AG10803 (cell line): ENCODE measurements around the gene CAPN12.

ENCODE experiments used
- DNase-seq: peaks from one replicate; pipeline ENCODE4 v3.0.0; 2010; ENCODE audit warnings: low read depth
- H3K4me3 ChIP-seq: 2 replicates; pipeline ENCODE4 v1.5.1; 2011; ENCODE audit warnings: mild to moderate bottlenecking, low read length, control low read depth
- CTCF ChIP-seq: conservative IDR thresholded peaks from 2 replicates; pipeline ENCODE4 v1.5.1; 2011; ENCODE audit warnings: mild to moderate bottlenecking, low read length, control low read depth, inconsistent platforms

Gene CAPN12

GRCh38 chr19:38728752-38729541 is 15.3 kb downstream of the CAPN12 start:
- TF ChIP-seq CTCF, result no peak
- no peak overlapping the region for H3K4me3 ChIP-seq
- DNase-seq, result no peak

DNA sequence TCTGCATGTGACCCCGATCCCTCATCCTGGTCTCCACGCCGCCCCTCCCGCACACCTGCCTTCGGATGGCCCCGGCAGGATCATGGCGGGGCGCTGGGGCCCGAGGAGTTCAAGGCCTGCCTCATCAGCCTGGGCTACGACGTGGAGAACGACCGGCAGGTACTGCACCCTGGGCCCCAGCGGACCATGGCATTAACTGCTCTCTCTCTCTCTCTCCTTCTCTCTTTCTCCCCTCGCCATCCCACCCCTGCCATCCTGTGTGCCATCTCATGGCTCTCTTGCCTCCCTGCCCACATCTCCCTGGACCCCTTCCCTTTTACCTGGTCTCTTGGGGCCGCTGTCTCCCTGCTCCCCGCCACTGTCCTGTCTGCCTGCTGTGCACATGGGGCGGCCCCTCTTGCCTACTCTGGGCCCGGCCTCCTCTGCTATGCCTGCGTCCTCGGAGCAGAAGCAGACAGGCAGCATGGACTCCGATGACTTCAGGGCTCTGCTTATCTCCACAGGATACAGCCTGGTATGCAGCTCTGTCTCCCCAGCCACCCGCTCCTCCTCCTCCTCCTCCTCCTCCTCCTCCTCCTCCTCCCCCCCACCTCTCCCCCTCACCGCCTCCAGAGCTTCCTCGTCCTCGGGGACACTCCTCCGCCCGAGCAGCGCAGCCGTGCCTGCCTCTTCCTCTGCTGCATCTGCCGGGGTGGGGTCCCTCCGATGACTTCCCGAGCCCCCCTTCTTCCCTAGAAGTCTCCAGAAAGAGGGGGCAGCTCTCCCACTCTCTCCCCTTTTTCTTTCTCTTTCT is 16.2 kb downstream of the CAPN12 start:
- no peak overlapping the region for H3K4me3 ChIP-seq
- no peak for TF ChIP-seq CTCF
- no peak for DNase-seq

DNA sequence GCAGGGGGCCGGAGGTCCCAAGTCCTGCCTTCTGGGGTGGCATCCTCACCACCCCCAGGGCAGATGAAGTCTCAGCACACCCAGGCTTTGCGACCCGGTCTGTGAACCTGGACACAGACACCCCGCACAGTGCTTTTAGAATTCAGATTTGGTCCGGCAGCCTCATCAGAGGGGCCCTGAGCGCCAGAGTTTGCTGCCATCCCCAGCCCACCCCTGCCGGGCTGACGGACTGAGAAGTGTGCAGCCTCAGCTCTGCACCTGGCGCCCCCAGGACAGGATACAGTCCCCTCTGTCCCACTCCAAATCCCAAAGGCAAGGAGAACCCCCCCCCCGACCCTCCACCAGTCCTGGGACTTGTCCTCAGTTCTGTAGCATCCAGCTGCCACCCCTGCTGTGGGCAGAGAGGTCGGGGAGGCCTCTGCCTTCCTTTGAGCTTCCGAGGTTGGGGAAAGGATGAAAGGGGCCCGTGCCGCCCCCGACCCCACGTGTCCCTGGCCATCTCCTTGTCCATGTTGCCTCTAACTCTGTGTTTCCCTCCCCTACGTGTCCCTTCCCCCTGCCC is 16.9 kb downstream of the CAPN12 start:
- TF ChIP-seq CTCF, result no peak
- no peak for DNase-seq
- no peak overlapping the region for H3K4me3 ChIP-seq

DNA sequence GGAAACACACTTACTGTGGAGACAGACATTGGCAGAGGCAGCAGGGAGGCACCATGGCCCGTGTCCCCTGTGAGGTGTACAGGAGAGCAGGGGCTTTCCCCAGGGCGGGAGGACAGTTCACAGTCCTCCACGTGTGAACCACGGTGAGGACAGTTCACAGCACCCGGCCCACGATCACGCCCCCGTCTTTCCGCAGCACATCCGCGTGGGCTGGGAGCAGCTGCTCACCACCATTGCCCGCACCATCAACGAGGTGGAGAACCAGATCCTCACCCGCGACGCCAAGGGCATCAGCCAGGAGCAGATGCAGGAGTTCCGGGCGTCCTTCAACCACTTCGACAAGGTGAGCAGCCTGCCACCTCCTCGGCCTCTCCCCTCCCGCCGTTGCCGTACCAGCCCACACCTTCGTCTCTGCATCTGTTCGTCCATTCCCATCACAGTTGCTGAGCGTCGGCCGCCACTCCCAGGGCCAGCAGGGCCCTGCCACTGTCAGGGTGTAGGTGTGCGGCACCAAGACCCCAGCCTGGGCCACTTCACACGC is 17.4 kb downstream of the CAPN12 start:
- DNase-seq, result no peak
- H3K4me3 ChIP-seq, result no peak overlapping the region
- no peak for TF ChIP-seq CTCF

DNA sequence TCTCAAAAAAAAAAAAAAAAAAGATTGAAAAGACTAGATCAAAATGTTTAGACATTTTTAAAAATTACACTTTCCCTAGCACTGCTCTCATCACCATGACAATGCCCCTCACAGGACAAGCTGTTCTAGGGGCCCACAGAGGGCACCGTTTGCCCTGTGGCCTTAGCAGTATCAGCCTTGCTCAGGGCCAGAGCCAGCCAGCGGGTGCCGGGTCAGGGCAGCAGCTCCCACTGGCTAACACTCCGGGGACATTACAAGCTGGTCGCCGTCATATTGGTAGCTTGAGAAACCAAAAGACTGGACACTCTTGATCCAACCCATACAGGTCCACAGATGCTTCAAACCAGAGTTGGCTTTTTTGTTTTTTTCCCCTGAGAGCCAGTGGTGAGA is 18.0 kb downstream of the CAPN12 start:
- no peak for TF ChIP-seq CTCF
- DNase-seq, result no peak
- H3K4me3 ChIP-seq, result no peak overlapping the region

DNA sequence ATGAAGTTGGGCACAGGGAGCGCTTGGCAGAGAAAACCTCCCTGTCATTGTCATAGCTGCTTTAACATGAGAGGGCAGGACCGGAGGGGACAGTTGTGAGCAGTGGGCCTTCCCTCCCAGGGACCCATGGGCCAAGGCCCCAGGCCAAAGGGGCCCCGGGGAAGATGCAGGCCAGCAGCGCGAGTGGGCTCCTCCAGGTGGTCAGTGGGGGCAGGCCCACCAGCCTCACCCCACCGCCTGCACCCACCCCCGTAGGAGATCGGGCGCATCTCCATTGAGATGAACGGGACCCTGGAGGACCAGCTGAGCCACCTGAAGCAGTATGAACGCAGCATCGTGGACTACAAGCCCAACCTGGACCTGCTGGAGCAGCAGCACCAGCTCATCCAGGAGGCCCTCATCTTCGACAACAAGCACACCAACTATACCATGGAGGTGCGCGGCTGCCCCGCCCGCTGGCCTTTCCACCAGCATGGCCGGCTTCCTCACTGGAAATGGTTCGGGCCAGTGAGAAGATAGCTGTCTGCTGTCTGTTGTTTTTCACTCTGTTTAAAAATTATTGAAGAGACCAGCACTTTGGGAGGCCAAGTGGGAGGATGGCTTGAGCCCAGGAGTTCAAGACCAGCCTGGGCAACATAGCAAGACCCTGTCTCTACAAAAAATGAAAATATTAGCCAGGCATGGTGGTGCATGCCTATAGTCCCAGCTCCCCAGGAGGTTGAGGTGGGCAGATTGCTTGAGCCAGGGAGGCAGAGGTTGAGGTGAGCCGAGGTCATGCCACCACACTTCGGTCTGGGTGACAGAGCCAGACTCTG is 18.6 kb downstream of the CAPN12 start:
- no peak overlapping the region for H3K4me3 ChIP-seq
- DNase-seq, result no peak
- no peak for TF ChIP-seq CTCF
